ENCODE data around the gene TEPSIN.
"Not testable (repeated sequence)": the region's sequence is repeated elsewhere in the genome, so short reads cannot be mapped to it uniquely, and the experiment has no call there.

The TEPSIN gene

GRCh38 chr17:81229666-81229920 lies 9.3 kb downstream of the TEPSIN start:
- TF ChIP-seq GABPA (IDR thresholded peaks at IDR 0.05; ENCODE audit: low read depth), result no peak
- TF ChIP-seq POLR2AphosphoS5 (IDR thresholded peaks at IDR 0.05; ENCODE audit: low read depth), result no peak
- no peak for TF ChIP-seq REST (IDR thresholded peaks at IDR 0.05; ENCODE audit: insufficient replicate concordance, low read depth)
- no peak for TF ChIP-seq SPI1 (IDR thresholded peaks at IDR 0.05; ENCODE audit: borderline replicate concordance, low read depth)
- TF ChIP-seq, protein P1, sequence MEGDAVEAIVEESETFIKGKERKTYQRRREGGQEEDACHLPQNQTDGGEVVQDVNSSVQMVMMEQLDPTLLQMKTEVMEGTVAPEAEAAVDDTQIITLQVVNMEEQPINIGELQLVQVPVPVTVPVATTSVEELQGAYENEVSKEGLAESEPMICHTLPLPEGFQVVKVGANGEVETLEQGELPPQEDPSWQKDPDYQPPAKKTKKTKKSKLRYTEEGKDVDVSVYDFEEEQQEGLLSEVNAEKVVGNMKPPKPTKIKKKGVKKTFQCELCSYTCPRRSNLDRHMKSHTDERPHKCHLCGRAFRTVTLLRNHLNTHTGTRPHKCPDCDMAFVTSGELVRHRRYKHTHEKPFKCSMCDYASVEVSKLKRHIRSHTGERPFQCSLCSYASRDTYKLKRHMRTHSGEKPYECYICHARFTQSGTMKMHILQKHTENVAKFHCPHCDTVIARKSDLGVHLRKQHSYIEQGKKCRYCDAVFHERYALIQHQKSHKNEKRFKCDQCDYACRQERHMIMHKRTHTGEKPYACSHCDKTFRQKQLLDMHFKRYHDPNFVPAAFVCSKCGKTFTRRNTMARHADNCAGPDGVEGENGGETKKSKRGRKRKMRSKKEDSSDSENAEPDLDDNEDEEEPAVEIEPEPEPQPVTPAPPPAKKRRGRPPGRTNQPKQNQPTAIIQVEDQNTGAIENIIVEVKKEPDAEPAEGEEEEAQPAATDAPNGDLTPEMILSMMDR (IDR thresholded peaks at IDR 0.05; ENCODE audit: insufficient read depth, low read length), result no peak
- no peak for DNase-seq (ENCODE audit: low read depth in 1 of 2, low spot score in 1 of 2)
- H3K27me3 ChIP-seq (ENCODE audit: insufficient read depth, poor library complexity, severe bottlenecking), result no peaks in the 10 kb centered on the region
- no peak overlapping the region for H3K4me3 ChIP-seq (replicated peaks; ENCODE audit: insufficient read depth, low read length)
- no peak overlapping the region for H3K27ac ChIP-seq (replicated peaks)

DNA sequence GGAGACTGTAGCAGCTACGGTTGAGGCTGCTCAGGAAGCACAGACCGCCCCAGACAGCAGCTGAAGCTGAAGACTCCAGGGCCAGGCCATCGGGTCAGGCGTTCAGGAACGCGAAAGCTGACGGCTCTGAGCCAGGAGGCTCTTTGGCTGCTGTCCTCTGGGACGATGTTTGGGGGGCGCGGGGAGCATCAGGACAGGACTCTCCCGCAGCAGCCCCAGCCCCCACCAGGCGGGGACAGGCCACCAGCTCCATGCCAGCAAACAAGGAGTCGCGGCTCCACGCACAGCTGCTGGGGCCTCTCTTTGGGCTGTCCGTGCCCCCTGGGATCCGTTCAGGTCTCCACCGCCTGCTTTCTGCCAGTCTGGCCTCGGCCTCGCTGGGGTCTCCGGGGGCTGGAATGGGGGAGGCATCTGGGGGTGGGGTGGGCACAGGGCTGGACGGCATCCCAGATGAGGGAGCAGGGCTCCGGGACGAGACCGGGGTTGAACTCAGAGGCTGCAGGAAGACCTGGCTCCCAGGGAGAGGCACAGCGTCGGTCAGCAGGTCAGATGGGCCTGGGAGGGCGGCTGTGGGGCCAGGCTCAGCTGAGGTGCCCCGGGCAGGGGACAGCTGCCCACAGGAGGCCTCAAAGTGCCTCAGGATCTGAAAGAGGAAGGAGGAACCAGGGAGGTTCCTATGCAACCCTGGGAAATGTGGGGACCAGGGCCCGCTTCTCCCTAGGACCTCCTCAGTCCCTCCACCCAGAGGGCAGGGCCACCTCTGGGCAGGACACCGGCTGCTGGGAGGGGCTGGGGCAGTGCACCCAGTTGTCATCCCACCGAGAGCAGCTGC lies 9.8 kb downstream of the TEPSIN start:
- peak overlapping the region; percentile 68 for H3K27ac ChIP-seq (replicated peaks)

GRCh38 chr17:81228420-81228819 lies 10.4 kb downstream of the TEPSIN start:
- DNase-seq (ENCODE audit: low read depth in 1 of 2, low spot score in 1 of 2), result peak; percentile 59 to 81
- H3K4me3 ChIP-seq (replicated peaks; ENCODE audit: insufficient read depth, low read length), result no peak overlapping the region
- H3K27ac ChIP-seq (replicated peaks), result peak overlapping the region; percentile 68
- TF ChIP-seq SPI1 (IDR thresholded peaks at IDR 0.05; ENCODE audit: borderline replicate concordance, low read depth) (peak; percentile 81; the same call in 1 of the 2 replicates), REST (IDR thresholded peaks at IDR 0.05; ENCODE audit: insufficient replicate concordance, low read depth) (no peak), GABPA (IDR thresholded peaks at IDR 0.05; ENCODE audit: low read depth) (no peak), POLR2AphosphoS5 (IDR thresholded peaks at IDR 0.05; ENCODE audit: low read depth) (peak; percentile 44; the same call in 1 of the 2 replicates)
- TF ChIP-seq, protein P1 (IDR thresholded peaks at IDR 0.05; ENCODE audit: insufficient read depth, low read length), result no peak
- no peaks in the 10 kb centered on the region for H3K27me3 ChIP-seq (ENCODE audit: insufficient read depth, poor library complexity, severe bottlenecking)

More for the DNA sequence above, 9.8 kb downstream of the TEPSIN start:
- DNase-seq (ENCODE audit: low read depth in 1 of 2, low spot score in 1 of 2), result no peak
- TF ChIP-seq SPI1 (IDR thresholded peaks at IDR 0.05; ENCODE audit: borderline replicate concordance, low read depth), result no peak
- no peak for TF ChIP-seq GABPA (IDR thresholded peaks at IDR 0.05; ENCODE audit: low read depth)
- TF ChIP-seq, protein P1 (IDR thresholded peaks at IDR 0.05; ENCODE audit: insufficient read depth, low read length), result no peak
- TF ChIP-seq REST (IDR thresholded peaks at IDR 0.05; ENCODE audit: insufficient replicate concordance, low read depth), result no peak
- no peak for TF ChIP-seq POLR2AphosphoS5 (IDR thresholded peaks at IDR 0.05; ENCODE audit: low read depth)
- H3K27me3 ChIP-seq (ENCODE audit: insufficient read depth, poor library complexity, severe bottlenecking), result no peaks in the 10 kb centered on the region
- H3K4me3 ChIP-seq (replicated peaks; ENCODE audit: insufficient read depth, low read length), result no peak overlapping the region

GRCh38 chr17:81227630-81228029 lies 11.2 kb downstream of the TEPSIN start:
- not testable (repeated sequence) for DNase-seq (ENCODE audit: low read depth in 1 of 2, low spot score in 1 of 2); H3K27me3 ChIP-seq (ENCODE audit: insufficient read depth, poor library complexity, severe bottlenecking); H3K4me3 ChIP-seq (replicated peaks; ENCODE audit: insufficient read depth, low read length); H3K27ac ChIP-seq (replicated peaks)
